Panc1 (cell line): ENCODE data around the gene KYNU. TPM values are rescaled to one million over a fixed set of nuclear protein-coding genes. Genes with fewer than 3 reads are reported as not detected.
"Not testable (repeated sequence)": the region's sequence is repeated elsewhere in the genome, so short reads cannot be mapped to it uniquely, and the experiment has no call there.

Source experiments
- ATAC-seq: fragments of 200-7000 bp; cut with Tn5 transposase; 2 replicates; pipeline ENCODE4 v1.9.1; 2020; ENCODE audit warnings: mild to moderate bottlenecking, moderate library complexity
- BruUV-seq: library from RNA; stranded (reverse); fragments of 400-500 nt; replicated peaks from 2 replicates; lab custom pipeline; 2021; lab: Mats Ljungman, UMichigan
- CTCF ChIA-PET: fragments of 300-600 bp; sonication (Branson Sonifier 250); formaldehyde crosslinking; loops from one replicate; lab custom pipeline; 2022; ENCODE audit warnings: antibody characterized with exemption; lab: Charles Lee
- POLR2A ChIA-PET: fragments of 300-600 bp; sonication (Branson Sonifier 250); formaldehyde crosslinking; loops from one replicate; lab custom pipeline; 2022; ENCODE audit warnings: antibody characterized with exemption; lab: Charles Lee
- DNase-seq: peaks from one replicate; pipeline ENCODE4 v3.0.0-alpha.2; 2010; ENCODE audit warnings: low read depth, low spot score
- H3K27ac ChIP-seq: 2 replicates; pipeline ENCODE4 v1.5.1; 2011; ENCODE audit warnings: mild to moderate bottlenecking, low read length, inconsistent platforms
- H3K27me3 ChIP-seq: fragments of 200-500 bp; sonication (Bioruptor generic); 2 replicates; pipeline ENCODE4 v1.6.0; 2014; ENCODE audit warnings: low read length, inconsistent platforms; ENCODE audit not compliant: control insufficient read depth, insufficient read depth
- H3K36me3 ChIP-seq: fragments of 200-500 bp; sonication (Bioruptor generic); 2 replicates; pipeline ENCODE4 v1.5.1; 2014; ENCODE audit warnings: inconsistent platforms, mild to moderate bottlenecking, low read length, moderate library complexity; ENCODE audit not compliant: control insufficient read depth, insufficient read depth
- H3K4me1 ChIP-seq: 2 replicates; pipeline ENCODE4 v1.5.1; 2011; ENCODE audit warnings: inconsistent platforms, mild to moderate bottlenecking, low read length, moderate library complexity; ENCODE audit not compliant: control insufficient read depth, insufficient read depth
- H3K4me3 ChIP-seq, 2 experiments: 2 replicates each; pipeline ENCODE4 v1.5.1; 2011 to 2012; ENCODE audit warnings: low read depth in 2 of 2, low read length in 2 of 2, mild to moderate bottlenecking in 2 of 2, inconsistent platforms in 1 of 2, moderate library complexity in 1 of 2
- H3K9me3 ChIP-seq: fragments of 200-500 bp; sonication (Bioruptor generic); 2 replicates; pipeline ENCODE4 v1.5.1; 2014; ENCODE audit warnings: low read depth, mild to moderate bottlenecking, inconsistent platforms, low read length, moderate library complexity; ENCODE audit not compliant: control insufficient read depth, insufficient read depth
- POLR2AphosphoS5 ChIP-seq: IDR thresholded peaks from 2 replicates; pipeline ENCODE4 v1.6.1; 2012; ENCODE audit warnings: mild to moderate bottlenecking, low read depth, low read length, moderate library complexity
- SIN3A ChIP-seq: IDR thresholded peaks from 2 replicates; pipeline ENCODE4 v1.6.1; 2012; ENCODE audit warnings: low read depth, mild to moderate bottlenecking, low read length, moderate library complexity, borderline replicate concordance; ENCODE audit not compliant: insufficient read depth
- TCF7L2 ChIP-seq: IDR thresholded peaks from 2 replicates; pipeline ENCODE4 v1.6.1; 2011; ENCODE audit warnings: mild to moderate bottlenecking, low read depth, low read length, inconsistent platforms
- in situ Hi-C: cut with HindIII; loops from 2 replicates; pipeline ENCODE4 v1.10.0; 2016; ENCODE audit warnings: low sequenced_read_pairs, low pct_unique_long_range_greater_than_20kb
- intact Hi-C: fragments of 100-400 bp; cut with micrococcal nuclease; formaldehyde crosslinking; loops from one replicate; pipeline ENCODE4 v1.10.0; 2022; ENCODE audit not compliant: unreplicated experiment
- total RNA-seq: library from RNA; stranded (reverse); gene quantifications from one replicate; pipeline ENCODE4 v1.2.1, GENCODE V29; 2021; ENCODE audit not compliant: unreplicated experiment
- TF ChIP-seq, protein P1 (sequence below), 2 experiments: IDR thresholded peaks; 2 replicates each; pipeline ENCODE4 v1.6.1; 2011 to 2012; ENCODE audit warnings: low read depth in 2 of 2, control low read depth in 1 of 2, low read length in 1 of 2, mild to moderate bottlenecking in 1 of 2, moderate library complexity in 1 of 2; ENCODE audit not compliant: insufficient read depth in 1 of 2
- TF ChIP-seq, protein P2 (sequence below): fragments of 450-650 bp; IDR thresholded peaks from 2 replicates; pipeline ENCODE4 v1.5.1; 2017; ENCODE audit warnings: mild to moderate bottlenecking

The KYNU gene
- total RNA-seq, 1 experiment from 2014 or later = not detected

DNA sequence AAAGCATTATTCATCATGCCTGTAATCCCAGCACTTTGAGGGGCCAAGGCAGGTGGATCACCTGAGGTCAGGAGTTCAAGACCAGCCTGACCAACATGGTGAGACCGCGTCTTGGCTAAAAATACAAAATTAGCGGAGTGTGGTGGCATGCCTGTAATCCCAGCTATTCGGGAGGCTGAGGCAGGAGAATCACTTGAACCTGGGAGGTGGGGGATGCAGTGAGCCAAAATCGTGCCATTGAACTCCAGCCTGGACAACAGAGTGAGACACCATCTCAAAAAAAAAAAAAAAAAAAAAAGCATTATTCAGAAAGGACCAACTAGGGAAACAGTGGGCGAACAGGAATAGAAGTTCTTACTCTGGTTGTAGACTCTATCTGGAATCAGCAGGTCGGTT, 8.4 kb upstream of the KYNU start:
- H3K27ac ChIP-seq, CTCF ChIA-PET, H3K4me3 ChIP-seq, BruUV-seq, in situ Hi-C loops, POLR2A ChIA-PET, intact Hi-C loops, H3K4me1 ChIP-seq, H3K9me3 ChIP-seq, H3K27me3 ChIP-seq, H3K36me3 ChIP-seq, ATAC-seq, DNase-seq: not testable (repeated sequence)

DNA sequence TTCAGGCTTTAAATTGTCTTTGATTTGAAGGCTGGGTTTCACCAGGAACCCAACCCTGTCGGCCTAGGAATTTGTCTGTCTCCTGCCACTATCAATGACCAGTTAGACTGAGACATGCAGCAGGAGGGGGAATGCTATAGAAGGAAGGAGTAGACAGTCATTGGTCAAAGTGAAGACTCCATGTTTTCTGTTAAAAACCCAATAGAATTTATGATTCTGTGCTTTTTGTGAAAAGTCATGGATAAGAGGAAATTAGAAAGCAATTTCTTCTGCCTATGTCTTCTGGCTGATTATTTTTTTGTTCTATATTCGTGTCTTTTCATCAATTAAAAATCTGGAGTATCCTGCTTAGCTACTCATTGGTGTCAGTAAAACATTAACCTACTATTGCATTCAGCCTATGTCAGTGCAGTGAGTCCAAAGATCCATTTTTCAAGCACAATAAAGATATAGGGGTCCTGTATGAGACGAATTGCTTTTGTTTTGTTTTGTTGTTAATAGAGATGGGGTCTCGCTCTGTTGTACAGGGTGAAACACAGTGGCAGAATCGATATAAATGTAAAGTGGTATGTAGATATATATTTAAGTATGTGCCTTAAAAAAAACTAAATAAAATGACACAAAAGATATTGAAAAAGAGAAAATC, 7.9 kb upstream of the KYNU start:
- TF ChIP-seq SIN3A (no peak), TCF7L2 (no peak), POLR2AphosphoS5 (no peak)
- TF ChIP-seq, protein P1, sequence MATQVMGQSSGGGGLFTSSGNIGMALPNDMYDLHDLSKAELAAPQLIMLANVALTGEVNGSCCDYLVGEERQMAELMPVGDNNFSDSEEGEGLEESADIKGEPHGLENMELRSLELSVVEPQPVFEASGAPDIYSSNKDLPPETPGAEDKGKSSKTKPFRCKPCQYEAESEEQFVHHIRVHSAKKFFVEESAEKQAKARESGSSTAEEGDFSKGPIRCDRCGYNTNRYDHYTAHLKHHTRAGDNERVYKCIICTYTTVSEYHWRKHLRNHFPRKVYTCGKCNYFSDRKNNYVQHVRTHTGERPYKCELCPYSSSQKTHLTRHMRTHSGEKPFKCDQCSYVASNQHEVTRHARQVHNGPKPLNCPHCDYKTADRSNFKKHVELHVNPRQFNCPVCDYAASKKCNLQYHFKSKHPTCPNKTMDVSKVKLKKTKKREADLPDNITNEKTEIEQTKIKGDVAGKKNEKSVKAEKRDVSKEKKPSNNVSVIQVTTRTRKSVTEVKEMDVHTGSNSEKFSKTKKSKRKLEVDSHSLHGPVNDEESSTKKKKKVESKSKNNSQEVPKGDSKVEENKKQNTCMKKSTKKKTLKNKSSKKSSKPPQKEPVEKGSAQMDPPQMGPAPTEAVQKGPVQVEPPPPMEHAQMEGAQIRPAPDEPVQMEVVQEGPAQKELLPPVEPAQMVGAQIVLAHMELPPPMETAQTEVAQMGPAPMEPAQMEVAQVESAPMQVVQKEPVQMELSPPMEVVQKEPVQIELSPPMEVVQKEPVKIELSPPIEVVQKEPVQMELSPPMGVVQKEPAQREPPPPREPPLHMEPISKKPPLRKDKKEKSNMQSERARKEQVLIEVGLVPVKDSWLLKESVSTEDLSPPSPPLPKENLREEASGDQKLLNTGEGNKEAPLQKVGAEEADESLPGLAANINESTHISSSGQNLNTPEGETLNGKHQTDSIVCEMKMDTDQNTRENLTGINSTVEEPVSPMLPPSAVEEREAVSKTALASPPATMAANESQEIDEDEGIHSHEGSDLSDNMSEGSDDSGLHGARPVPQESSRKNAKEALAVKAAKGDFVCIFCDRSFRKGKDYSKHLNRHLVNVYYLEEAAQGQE (IDR thresholded peaks at IDR 0.05; ENCODE audit: insufficient read depth in 1 of 2, low read depth in 2 of 2, low read length in 1 of 2) = no peak
- TF ChIP-seq, protein P2, sequence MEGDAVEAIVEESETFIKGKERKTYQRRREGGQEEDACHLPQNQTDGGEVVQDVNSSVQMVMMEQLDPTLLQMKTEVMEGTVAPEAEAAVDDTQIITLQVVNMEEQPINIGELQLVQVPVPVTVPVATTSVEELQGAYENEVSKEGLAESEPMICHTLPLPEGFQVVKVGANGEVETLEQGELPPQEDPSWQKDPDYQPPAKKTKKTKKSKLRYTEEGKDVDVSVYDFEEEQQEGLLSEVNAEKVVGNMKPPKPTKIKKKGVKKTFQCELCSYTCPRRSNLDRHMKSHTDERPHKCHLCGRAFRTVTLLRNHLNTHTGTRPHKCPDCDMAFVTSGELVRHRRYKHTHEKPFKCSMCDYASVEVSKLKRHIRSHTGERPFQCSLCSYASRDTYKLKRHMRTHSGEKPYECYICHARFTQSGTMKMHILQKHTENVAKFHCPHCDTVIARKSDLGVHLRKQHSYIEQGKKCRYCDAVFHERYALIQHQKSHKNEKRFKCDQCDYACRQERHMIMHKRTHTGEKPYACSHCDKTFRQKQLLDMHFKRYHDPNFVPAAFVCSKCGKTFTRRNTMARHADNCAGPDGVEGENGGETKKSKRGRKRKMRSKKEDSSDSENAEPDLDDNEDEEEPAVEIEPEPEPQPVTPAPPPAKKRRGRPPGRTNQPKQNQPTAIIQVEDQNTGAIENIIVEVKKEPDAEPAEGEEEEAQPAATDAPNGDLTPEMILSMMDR = no peak

DNA sequence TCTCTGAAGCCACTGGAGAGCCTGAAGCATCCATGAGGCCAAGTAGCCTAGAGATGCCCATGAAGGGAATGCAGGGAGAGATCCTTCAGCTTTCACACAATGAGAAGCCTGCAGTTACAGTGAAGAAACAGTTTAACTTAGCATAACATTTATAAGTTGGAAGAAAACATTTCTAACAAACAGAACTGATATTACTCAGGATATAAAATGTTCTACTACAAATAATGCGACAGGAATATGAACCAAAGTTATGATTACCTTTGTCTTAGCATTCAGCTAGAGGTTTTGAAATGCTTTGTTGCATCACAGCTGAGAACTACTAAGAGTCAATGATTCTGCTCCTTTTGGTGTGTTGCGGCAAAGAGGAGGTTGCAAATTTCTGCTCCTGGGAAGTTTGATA, 6.9 kb upstream of the KYNU start:
- H3K36me3 ChIP-seq = no peaks in the 10 kb centered on the region
- BruUV-seq = no TSS peak
- no peak for DNase-seq
- no peaks in the 10 kb centered on the region for H3K4me1 ChIP-seq
- intact Hi-C loops = no loop called here
- no peaks in the 10 kb centered on the region for H3K27me3 ChIP-seq
- no peak for ATAC-seq
- TF ChIP-seq TCF7L2 (no peak), POLR2AphosphoS5 (no peak), SIN3A (no peak)
- TF ChIP-seq, protein P2 = no peak
- TF ChIP-seq, protein P1 (IDR thresholded peaks at IDR 0.05; ENCODE audit: insufficient read depth in 1 of 2, low read depth in 2 of 2, low read length in 1 of 2) = no peak
- CTCF ChIA-PET = no interaction called here
- H3K9me3 ChIP-seq = no peaks in the 10 kb centered on the region
- in situ Hi-C loops = no loop called here
- POLR2A ChIA-PET = no interaction called here
- H3K27ac ChIP-seq = no peak overlapping the region
- H3K4me3 ChIP-seq = no peak overlapping the region

More for the DNA sequence above, 7.9 kb upstream of the KYNU start:
- Histone ChIP-seq H3K4me3 (no peak overlapping the region), H3K36me3 (no peaks in the 10 kb centered on the region), H3K27me3 (no peaks in the 10 kb centered on the region), H3K4me1 (no peaks in the 10 kb centered on the region), H3K9me3 (no peaks in the 10 kb centered on the region), H3K27ac (no peak overlapping the region)
- DNase-seq (no peak), ATAC-seq (no peak)
- intact Hi-C loops = no loop called here
- ChIA-PET CTCF (no interaction called here), POLR2A (no interaction called here)
- in situ Hi-C loops = no loop called here
- no TSS peak for BruUV-seq
